Endothelial cell of umbilical vein (primary cell): ENCODE measurements around the gene XKR3.

Experiments
- EZH2 ChIP-seq: IDR thresholded peaks from 2 replicates; pipeline ENCODE4 v1.6.1; 2012; ENCODE audit warnings: borderline replicate concordance, low read depth, mild to moderate bottlenecking, moderate library complexity, low read length, inconsistent platforms; ENCODE audit not compliant: severe bottlenecking
- MYC ChIP-seq: IDR thresholded peaks from one replicate; pipeline ENCODE4 v1.6.1; 2011; ENCODE audit warnings: mild to moderate bottlenecking, low read depth, low read length
- TF ChIP-seq, protein P1 (sequence below), 2 donors: IDR thresholded peaks; 1 replicate in 1 of 2; 2 replicates in 1 of 2; pipeline ENCODE4 v1.5.1; 2011; ENCODE audit warnings: low read length in 2 of 2, mild to moderate bottlenecking in 2 of 2, moderate library complexity in 2 of 2, control low read depth in 1 of 2, inconsistent platforms in 1 of 2, low read depth in 1 of 2; ENCODE audit not compliant: insufficient read depth in 1 of 2; ENCODE audit errors: extremely low read depth in 1 of 2
- TF ChIP-seq, protein P2 (sequence below): IDR thresholded peaks from 2 replicates; pipeline ENCODE4 v1.6.1; 2011; ENCODE audit not compliant: insufficient read depth, insufficient read length

DNA sequence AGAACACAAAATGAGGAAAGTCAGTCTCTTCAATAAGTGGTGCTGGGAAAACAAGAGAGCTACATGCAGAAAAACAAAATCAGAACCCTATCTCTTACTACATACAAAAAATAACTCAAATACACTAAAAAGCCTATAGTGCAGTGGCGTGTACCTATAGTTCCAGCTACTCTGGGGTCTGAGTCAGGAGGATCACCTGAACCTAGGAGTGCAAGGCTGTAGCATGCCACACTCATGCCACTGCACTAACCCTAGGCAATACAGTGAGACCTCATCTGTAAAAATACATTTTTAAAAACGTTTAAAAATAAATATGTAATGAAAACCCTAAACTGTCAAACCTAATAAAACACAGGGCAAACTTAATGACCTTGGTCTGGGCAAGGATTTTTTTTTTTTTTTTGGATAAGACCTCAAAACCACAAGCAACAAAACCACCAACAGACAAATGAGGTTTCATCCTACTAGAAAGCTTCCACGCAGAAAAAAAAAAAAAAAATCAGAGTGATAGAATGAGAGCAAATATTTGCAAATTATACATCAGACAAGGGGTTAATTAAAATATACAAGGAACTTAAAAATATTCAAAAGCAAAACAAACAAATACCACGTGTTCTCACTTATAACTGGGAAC lies 35.2 kb downstream of the XKR3 start:
- TF ChIP-seq, protein P1, sequence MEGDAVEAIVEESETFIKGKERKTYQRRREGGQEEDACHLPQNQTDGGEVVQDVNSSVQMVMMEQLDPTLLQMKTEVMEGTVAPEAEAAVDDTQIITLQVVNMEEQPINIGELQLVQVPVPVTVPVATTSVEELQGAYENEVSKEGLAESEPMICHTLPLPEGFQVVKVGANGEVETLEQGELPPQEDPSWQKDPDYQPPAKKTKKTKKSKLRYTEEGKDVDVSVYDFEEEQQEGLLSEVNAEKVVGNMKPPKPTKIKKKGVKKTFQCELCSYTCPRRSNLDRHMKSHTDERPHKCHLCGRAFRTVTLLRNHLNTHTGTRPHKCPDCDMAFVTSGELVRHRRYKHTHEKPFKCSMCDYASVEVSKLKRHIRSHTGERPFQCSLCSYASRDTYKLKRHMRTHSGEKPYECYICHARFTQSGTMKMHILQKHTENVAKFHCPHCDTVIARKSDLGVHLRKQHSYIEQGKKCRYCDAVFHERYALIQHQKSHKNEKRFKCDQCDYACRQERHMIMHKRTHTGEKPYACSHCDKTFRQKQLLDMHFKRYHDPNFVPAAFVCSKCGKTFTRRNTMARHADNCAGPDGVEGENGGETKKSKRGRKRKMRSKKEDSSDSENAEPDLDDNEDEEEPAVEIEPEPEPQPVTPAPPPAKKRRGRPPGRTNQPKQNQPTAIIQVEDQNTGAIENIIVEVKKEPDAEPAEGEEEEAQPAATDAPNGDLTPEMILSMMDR (IDR thresholded peaks at IDR 0.05; ENCODE audit: extremely low read depth in 1 of 2, insufficient read depth in 1 of 2, low read depth in 1 of 2, low read length in 2 of 2): no peak
- no peak for TF ChIP-seq EZH2
- TF ChIP-seq, protein P2, sequence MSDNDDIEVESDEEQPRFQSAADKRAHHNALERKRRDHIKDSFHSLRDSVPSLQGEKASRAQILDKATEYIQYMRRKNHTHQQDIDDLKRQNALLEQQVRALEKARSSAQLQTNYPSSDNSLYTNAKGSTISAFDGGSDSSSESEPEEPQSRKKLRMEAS: no peak
- TF ChIP-seq MYC: no peak
